Astrocyte of the cerebellum (primary cell): ENCODE data around the gene RPSA.

Source experiments
- DNase-seq: peaks from one replicate; pipeline ENCODE4 v3.0.0-alpha.2; 2011; ENCODE audit warnings: low read depth
- H3K4me3 ChIP-seq: 2 replicates; pipeline ENCODE4 v1.5.1; 2011; ENCODE audit warnings: mild to moderate bottlenecking, low read depth, low read length, moderate library complexity
- CTCF ChIP-seq: IDR thresholded peaks from 2 replicates; pipeline ENCODE4 v1.5.1; 2012; ENCODE audit warnings: low read length, low read depth, moderate library complexity, mild to moderate bottlenecking; ENCODE audit errors: missing control alignments
- in situ Hi-C: cut with HindIII; loops from 2 replicates; pipeline ENCODE4 v1.10.0; 2017; ENCODE audit warnings: low sequenced_read_pairs

The RPSA gene

GRCh38 chr3:39420543-39420942 is 14.0 kb downstream of the RPSA start:
- no peak overlapping the region for H3K4me3 ChIP-seq
- TF ChIP-seq CTCF, result no peak
- in situ Hi-C loops, result no loop called here
- no peak for DNase-seq

GRCh38 chr3:39423436-39423970 is 17.0 kb downstream of the RPSA start:
- no peak overlapping the region for H3K4me3 ChIP-seq
- in situ Hi-C loops, result no loop called here
- no peak for DNase-seq
- TF ChIP-seq CTCF, result no peak

- TF ChIP-seq CTCF, result no peak
- DNase-seq, result no peak
- no peak overlapping the region for H3K4me3 ChIP-seq
- in situ Hi-C loops, result no loop called here
Observed at GRCh38 chr3:39426312-39426711, 19.8 kb downstream of the RPSA start.

GRCh38 chr3:39427506-39427905 is 21.0 kb downstream of the RPSA start:
- no peak for TF ChIP-seq CTCF
- in situ Hi-C loops, result no loop called here
- no peak overlapping the region for H3K4me3 ChIP-seq
- DNase-seq, result no peak

- DNase-seq, result no peak
- TF ChIP-seq CTCF, result no peak
- in situ Hi-C loops, result no loop called here
- H3K4me3 ChIP-seq, result no peak overlapping the region
Observed at GRCh38 chr3:39428745-39429201, 22.3 kb downstream of the RPSA start.

- in situ Hi-C loops, result no loop called here
- H3K4me3 ChIP-seq, result no peak overlapping the region
- DNase-seq, result no peak
- TF ChIP-seq CTCF, result no peak
Observed at GRCh38 chr3:39429466-39429865, 22.9 kb downstream of the RPSA start.
